ENCODE data around the gene STK38. TPM values are rescaled to one million over a fixed set of nuclear protein-coding genes. Genes with fewer than 3 reads are reported as not detected.
A peak's percentile ranks its signal among the peaks of the same experiment; 100 is the strongest.

The STK38 gene
- total RNA-seq, 2 experiments from 2014 or later = 47.0 to 48.4 TPM

DNA sequence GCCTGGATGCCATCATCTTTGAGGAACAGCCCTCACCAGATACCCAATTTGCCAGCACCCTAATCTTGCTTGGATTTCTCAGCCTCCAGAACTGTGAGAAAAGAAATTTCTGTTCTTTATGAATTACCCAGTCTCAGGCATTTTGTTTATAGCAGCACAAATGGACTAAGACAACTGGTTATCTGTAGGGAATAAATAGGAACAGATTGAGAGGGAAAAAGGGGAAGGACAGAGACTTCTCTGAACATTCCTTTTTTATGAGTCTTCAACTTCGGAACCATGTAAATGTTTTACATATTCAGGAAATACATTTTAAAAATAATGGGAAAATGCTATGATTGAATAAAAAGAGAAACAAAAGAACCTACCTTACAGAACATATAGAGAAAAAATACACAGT is 83.6 kb downstream of the STK38 start:
- intact Hi-C loops (cut with DNase I, micrococcal nuclease) = loop anchor here in 1 of 2 experiments (5.0 kb wide), 1 partner anchor 41 kb away; no protein-coding TSS in a partner anchor
- Histone ChIP-seq H3K27ac (ENCODE audit: low read depth in 1 of 2, low read length in 2 of 2) (no peak overlapping the region), H3K36me3 (ENCODE audit: insufficient read depth, low read length) (peaks cover 3% of the 10 kb centered on the region), H3K27me3 (ENCODE audit: control insufficient read depth in 1 of 2, insufficient read depth in 2 of 2, low read length in 2 of 2) (no peaks in the 10 kb centered on the region), H3K9me3 (ENCODE audit: control insufficient read depth in 1 of 2, insufficient read depth in 1 of 2, low read length in 2 of 2) (peaks cover 0 to 6% of the 10 kb centered on the region in 2 experiments), H3K4me1 (ENCODE audit: insufficient read depth, low read length) (peaks cover 5% of the 10 kb centered on the region), H3K4me3 (ENCODE audit: low read length) (no peak overlapping the region)
- no peaks in the 10 kb centered on the region for H3K9me3 Mint-ChIP-seq
- H3K4me1 Mint-ChIP-seq (ENCODE audit: low read depth) = peaks cover 46% of the 10 kb centered on the region
- peaks cover 24% of the 10 kb centered on the region for H3K36me3 Mint-ChIP-seq (ENCODE audit: low read depth)
- CTCF ChIA-PET = interaction anchor here (2.2 kb wide), 1 partner anchor 40 kb away, joined by 9 read pairs; no protein-coding TSS in a partner anchor
- H3K4me3 Mint-ChIP-seq = no peak overlapping the region
- POLR2A ChIA-PET = no interaction called here
- no peak overlapping the region for H3K27ac Mint-ChIP-seq
- no peak for ATAC-seq (ENCODE audit: poor library complexity)
- TF ChIP-seq, protein P1, sequence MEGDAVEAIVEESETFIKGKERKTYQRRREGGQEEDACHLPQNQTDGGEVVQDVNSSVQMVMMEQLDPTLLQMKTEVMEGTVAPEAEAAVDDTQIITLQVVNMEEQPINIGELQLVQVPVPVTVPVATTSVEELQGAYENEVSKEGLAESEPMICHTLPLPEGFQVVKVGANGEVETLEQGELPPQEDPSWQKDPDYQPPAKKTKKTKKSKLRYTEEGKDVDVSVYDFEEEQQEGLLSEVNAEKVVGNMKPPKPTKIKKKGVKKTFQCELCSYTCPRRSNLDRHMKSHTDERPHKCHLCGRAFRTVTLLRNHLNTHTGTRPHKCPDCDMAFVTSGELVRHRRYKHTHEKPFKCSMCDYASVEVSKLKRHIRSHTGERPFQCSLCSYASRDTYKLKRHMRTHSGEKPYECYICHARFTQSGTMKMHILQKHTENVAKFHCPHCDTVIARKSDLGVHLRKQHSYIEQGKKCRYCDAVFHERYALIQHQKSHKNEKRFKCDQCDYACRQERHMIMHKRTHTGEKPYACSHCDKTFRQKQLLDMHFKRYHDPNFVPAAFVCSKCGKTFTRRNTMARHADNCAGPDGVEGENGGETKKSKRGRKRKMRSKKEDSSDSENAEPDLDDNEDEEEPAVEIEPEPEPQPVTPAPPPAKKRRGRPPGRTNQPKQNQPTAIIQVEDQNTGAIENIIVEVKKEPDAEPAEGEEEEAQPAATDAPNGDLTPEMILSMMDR (IDR thresholded peaks at IDR 0.05) = no peak
- DNase-seq = no peak
- H3K27me3 Mint-ChIP-seq = no peaks in the 10 kb centered on the region

DNA sequence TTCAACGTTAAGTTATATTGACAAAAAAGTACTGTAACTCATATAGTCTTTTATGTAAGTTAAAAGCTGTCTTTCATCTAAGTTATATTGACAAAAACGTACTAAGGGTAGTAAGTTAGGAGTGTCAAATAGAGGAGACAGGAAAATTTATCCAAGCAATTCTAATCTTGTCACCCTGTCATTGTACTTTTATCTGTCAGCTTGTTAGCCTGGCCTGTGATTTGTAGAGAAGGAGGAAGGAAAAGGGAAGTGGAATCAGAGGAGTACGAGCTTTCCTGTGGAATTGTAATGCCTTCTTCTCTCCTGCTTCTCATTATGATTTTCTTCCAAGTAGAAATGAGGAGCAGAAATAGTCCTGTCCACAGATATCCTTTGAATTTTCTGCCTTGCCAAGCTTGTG is 85.6 kb downstream of the STK38 start:
- intact Hi-C loops (cut with DNase I, micrococcal nuclease) = loop anchor here in 1 of 2 experiments (5.0 kb wide), 1 partner anchor 39 kb away; no protein-coding TSS in a partner anchor
- no peak overlapping the region for H3K27ac ChIP-seq (ENCODE audit: low read depth in 1 of 2, low read length in 2 of 2)
- H3K9me3 ChIP-seq (ENCODE audit: control insufficient read depth in 1 of 2, insufficient read depth in 1 of 2, low read length in 2 of 2) = no peaks in the 10 kb centered on the region
- H3K27me3 Mint-ChIP-seq = no peaks in the 10 kb centered on the region
- H3K4me1 ChIP-seq (ENCODE audit: insufficient read depth, low read length) = peaks cover 8% of the 10 kb centered on the region
- TF ChIP-seq, protein P1 (IDR thresholded peaks at IDR 0.05) = no peak
- peaks cover 56% of the 10 kb centered on the region for H3K4me1 Mint-ChIP-seq (ENCODE audit: low read depth)
- H3K36me3 Mint-ChIP-seq (ENCODE audit: low read depth) = peaks cover 23% of the 10 kb centered on the region
- DNase-seq (no peak), ATAC-seq (ENCODE audit: poor library complexity) (no peak)
- peaks cover 3% of the 10 kb centered on the region for H3K36me3 ChIP-seq (ENCODE audit: insufficient read depth, low read length)
- CTCF ChIA-PET = interaction anchor here (0.6 to 2.2 kb wide), 3 partner anchors 18 to 87 kb away, joined by 3 to 9 read pairs (median 4); no protein-coding TSS in a partner anchor
- POLR2A ChIA-PET = no interaction called here
- no peak overlapping the region for H3K4me3 Mint-ChIP-seq
- H3K9me3 Mint-ChIP-seq = no peaks in the 10 kb centered on the region
- H3K4me3 ChIP-seq (ENCODE audit: low read length) = no peak overlapping the region
- no peaks in the 10 kb centered on the region for H3K27me3 ChIP-seq (ENCODE audit: control insufficient read depth in 1 of 2, insufficient read depth in 2 of 2, low read length in 2 of 2)
- peak overlapping the region; percentile 7 for H3K27ac Mint-ChIP-seq

DNA sequence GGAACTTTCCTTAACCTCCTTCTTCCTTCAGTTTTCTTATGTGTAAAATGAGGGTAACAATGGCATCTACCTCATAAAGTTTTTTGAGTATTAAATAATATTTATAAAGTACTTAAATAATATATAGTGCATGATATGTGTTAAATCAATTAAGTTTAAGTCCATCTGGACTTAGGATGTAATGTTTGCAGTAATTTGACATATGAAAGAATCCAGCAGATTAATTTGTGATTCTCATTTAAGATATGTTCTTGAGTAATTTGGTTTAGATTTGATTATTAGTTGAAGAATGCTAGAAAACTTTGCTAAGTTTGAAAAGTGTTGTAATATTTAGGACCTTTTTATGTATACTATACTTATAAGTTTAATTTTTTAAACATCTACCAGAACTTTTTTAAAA is 86.4 kb downstream of the STK38 start:
- Histone ChIP-seq H3K27ac (ENCODE audit: low read depth in 1 of 2, low read length in 2 of 2) (no peak overlapping the region), H3K4me1 (ENCODE audit: insufficient read depth, low read length) (peaks cover 10% of the 10 kb centered on the region), H3K36me3 (ENCODE audit: insufficient read depth, low read length) (peaks cover 4% of the 10 kb centered on the region), H3K9me3 (ENCODE audit: control insufficient read depth in 1 of 2, insufficient read depth in 1 of 2, low read length in 2 of 2) (no peaks in the 10 kb centered on the region), H3K27me3 (ENCODE audit: control insufficient read depth in 1 of 2, insufficient read depth in 2 of 2, low read length in 2 of 2) (no peaks in the 10 kb centered on the region), H3K4me3 (ENCODE audit: low read length) (no peak overlapping the region)
- Mint-ChIP-seq H3K27ac (no peak overlapping the region), H3K4me3 (no peak overlapping the region), H3K9me3 (no peaks in the 10 kb centered on the region), H3K27me3 (no peaks in the 10 kb centered on the region), H3K36me3 (ENCODE audit: low read depth) (peaks cover 21% of the 10 kb centered on the region), H3K4me1 (ENCODE audit: low read depth) (peaks cover 56% of the 10 kb centered on the region)
- TF ChIP-seq, protein P1 (IDR thresholded peaks at IDR 0.05) = no peak
- DNase-seq = no peak
- POLR2A ChIA-PET = no interaction called here
- ATAC-seq (ENCODE audit: poor library complexity) = no peak
- CTCF ChIA-PET = no interaction called here
- intact Hi-C loops (cut with DNase I, micrococcal nuclease) = loop anchor here in 1 of 2 experiments (5.0 kb wide), 1 partner anchor 39 kb away; no protein-coding TSS in a partner anchor

All from CD4-positive, alpha-beta T cell (primary cell).